Measurements from ENCODE around the gene CRTAC1. TPM values are rescaled to one million over a fixed set of nuclear protein-coding genes. Genes with fewer than 3 reads are reported as not detected.

The CRTAC1 gene
- total and polyA plus RNA-seq, 9 of the 15 experiments (the other 6 are each of a cell fraction or from before 2014, with no cell fraction given): not detected

GRCh38 chr10:97866524-97867219, 163.7 kb downstream of the CRTAC1 start (continued):
- TF ChIP-seq CTCF (IDR thresholded peaks at IDR 0.05 in 2 of 3, conservative IDR thresholded peaks at IDR 0.05 in 1 of 3; ENCODE audit: insufficient read depth in 2 of 3, low read depth in 1 of 3, low read length in 3 of 3): peak in 1 of 3 experiments; percentile 21; a peak in 1 of 6 replicates

- Histone ChIP-seq H3K4me1 (replicated peaks in 1 of 2; ENCODE audit: control insufficient read depth in 2 of 2, insufficient read depth in 2 of 2, low read length in 2 of 2) (peaks cover 5 to 16% of the 10 kb centered on the region in 2 experiments; a peak in 3 of 5 replicates), H3K36me3 (ENCODE audit: control insufficient read depth, insufficient read depth, low read length) (no peaks in the 10 kb centered on the region), H2AFZ (ENCODE audit: low read depth, low read length) (no peak overlapping the region), H3K4me3 (no peak overlapping the region), H3K27ac (ENCODE audit: extremely low read depth, low read depth, low read length) (no peak overlapping the region), H3K79me2 (ENCODE audit: control insufficient read depth, insufficient read depth, low read length) (no peaks in the 10 kb centered on the region), H3K9ac (ENCODE audit: insufficient read depth in 1 of 2, low read depth in 2 of 2, low read length in 2 of 2) (no peak overlapping the region), H3K4me2 (ENCODE audit: insufficient read depth, low read length) (no peak overlapping the region), H4K20me1 (replicated peaks; ENCODE audit: control insufficient read depth, insufficient read depth, low read length) (no peaks in the 10 kb centered on the region; the same call in 1 of the 2 replicates), H3K9me3 (replicated peaks; ENCODE audit: control insufficient read depth, insufficient read depth, low read depth, low read length) (no peaks in the 10 kb centered on the region), H3K27me3 (ENCODE audit: control insufficient read depth in 2 of 2, insufficient read depth in 2 of 2, low read length in 2 of 2) (peaks cover 6 to 45% of the 10 kb centered on the region in 2 experiments; a peak in 4 of 5 replicates), H3K9me1 (ENCODE audit: control insufficient read depth, insufficient read depth, low read length) (no peaks in the 10 kb centered on the region)
- CTCF ChIA-PET (ENCODE audit: low intra/inter-chr PET ratio): no interaction called here
- intact Hi-C loops (cut with micrococcal nuclease): no loop called here
- no TSS peak for BruUV-seq (replicated peaks)
- no peak for ATAC-seq
- no peak for DNase-seq (ENCODE audit: extremely low read depth in 1 of 4, low spot score in 3 of 4)
- POLR2A ChIA-PET: interaction anchor here (1.3 kb wide), 1 partner anchor 32 kb away, joined by 3 read pairs; no protein-coding TSS in a partner anchor
- TF ChIP-seq STAT6 (CRISPR knock-in tag; IDR thresholded peaks at IDR 0.05): no peak
- TF ChIP-seq NFRKB (IDR thresholded peaks at IDR 0.05; ENCODE audit: low read depth): no peak
- TF ChIP-seq NFATC3 (IDR thresholded peaks at IDR 0.05): no peak
- TF ChIP-seq HDAC8 (tag; IDR thresholded peaks at IDR 0.05): no peak
- no peak for TF ChIP-seq HEY1 (CRISPR knock-in tag; IDR thresholded peaks at IDR 0.05; ENCODE audit: borderline replicate concordance)
- no peak for TF ChIP-seq ZNF133 (CRISPR knock-in tag; IDR thresholded peaks at IDR 0.05)
- no peak for TF ChIP-seq MTA2 (IDR thresholded peaks at IDR 0.05; ENCODE audit: low read depth)
- TF ChIP-seq ARID2 (IDR thresholded peaks at IDR 0.05): no peak
- no peak for TF ChIP-seq RB1 (IDR thresholded peaks at IDR 0.05; ENCODE audit: low read depth)
- TF ChIP-seq ZSCAN29 (IDR thresholded peaks at IDR 0.05): no peak
- TF ChIP-seq ZC3H8 (IDR thresholded peaks at IDR 0.05): no peak
- no peak for TF ChIP-seq MTF1 (CRISPR knock-in tag; IDR thresholded peaks at IDR 0.05; ENCODE audit: borderline replicate concordance)
- TF ChIP-seq RBBP5 (IDR thresholded peaks at IDR 0.05; ENCODE audit: borderline replicate concordance, insufficient read depth, low read length, poor library complexity, severe bottlenecking): no peak
- TF ChIP-seq U2AF1 (optimal IDR thresholded peaks at IDR 0.05; ENCODE audit: low read depth, low read length): no peak
- in situ Hi-C loops (cut with MboI): loop anchor here (25.0 kb wide), 1 partner anchor 103 kb away; the partner anchor contains the start of gene SFRP5
- 39% methylated on average over 2 of the region's 18 CpGs for WGBS (ENCODE audit: insufficient coverage, low coverage, missing lambda C conversion rate)
- FAIRE-seq: no peak
Observed at GRCh38 chr10:97865488-97865887, 164.9 kb downstream of the CRTAC1 start.
